Measurements from ENCODE around the gene CHI3L1. TPM values are rescaled to one million over a fixed set of nuclear protein-coding genes. Genes with fewer than 3 reads are reported as not detected.

CHI3L1 gene
- total and polyA plus RNA-seq, 9 donors, result 4.0 to 70.5 (median 6.8) TPM; not detected in 1

GRCh38 chr1:203156280-203156679, 30.2 kb downstream of the CHI3L1 start:
- WGBS, 3 donors, result 65 to 77% (median 66%) methylated on average over 1 of the region's 1 CpG
- intact Hi-C loops (cut with DNase I), result no loop called here
- no peaks in the 10 kb centered on the region for H3K9me3 ChIP-seq
- no peak for DNase-seq
- no peaks in the 10 kb centered on the region for H3K36me3 ChIP-seq
- TF ChIP-seq CTCF (IDR thresholded peaks at IDR 0.05) (no peak), EP300 (IDR thresholded peaks at IDR 0.05) (no peak), POLR2A (IDR thresholded peaks at IDR 0.05) (no peak)
- H3K4me1 ChIP-seq (ENCODE audit: insufficient read depth), result no peaks in the 10 kb centered on the region
- no peak overlapping the region for H3K27ac ChIP-seq
- no peak overlapping the region for H3K4me3 ChIP-seq
- H3K27me3 ChIP-seq, result no peaks in the 10 kb centered on the region

- no peak for DNase-seq
- 80 to 86% (median 81%) methylated on average over 13 of the region's 13 CpGs for WGBS, 3 donors
- Histone ChIP-seq H3K4me1 (ENCODE audit: insufficient read depth) (no peaks in the 10 kb centered on the region), H3K36me3 (no peaks in the 10 kb centered on the region), H3K27ac (no peak overlapping the region), H3K27me3 (no peaks in the 10 kb centered on the region), H3K9me3 (no peaks in the 10 kb centered on the region), H3K4me3 (no peak overlapping the region)
- TF ChIP-seq CTCF (IDR thresholded peaks at IDR 0.05) (no peak), POLR2A (IDR thresholded peaks at IDR 0.05) (no peak), EP300 (IDR thresholded peaks at IDR 0.05) (no peak)
- intact Hi-C loops (cut with DNase I), result loop anchor here in 1 of 4 donors (5.0 kb wide), 1 partner anchor 1267 kb away; the partner anchor contains the start of gene SHISA4
These were observed 32.3 kb downstream of the CHI3L1 start for GRCh38 chr1:203153989-203154821.

- no peak overlapping the region for H3K4me3 ChIP-seq
- no peaks in the 10 kb centered on the region for H3K4me1 ChIP-seq (ENCODE audit: insufficient read depth)
- H3K27ac ChIP-seq, result no peak overlapping the region
- intact Hi-C loops (cut with DNase I), result loop anchor here in 1 of 4 donors (5.0 kb wide), 1 partner anchor 1266 kb away; the partner anchor contains the start of gene SHISA4
- DNase-seq, result no peak
- no peaks in the 10 kb centered on the region for H3K9me3 ChIP-seq
- WGBS, 3 donors, result 70 to 85% (median 81%) methylated on average over 9 of the region's 9 CpGs
- no peaks in the 10 kb centered on the region for H3K27me3 ChIP-seq
- TF ChIP-seq POLR2A (IDR thresholded peaks at IDR 0.05) (no peak), CTCF (IDR thresholded peaks at IDR 0.05) (no peak), EP300 (IDR thresholded peaks at IDR 0.05) (no peak)
- no peaks in the 10 kb centered on the region for H3K36me3 ChIP-seq
These were observed 33.2 kb downstream of the CHI3L1 start for GRCh38 chr1:203153051-203153988.

Data from ovary (tissue), 9 donors.